ENCODE measurements around the gene TRERF1.

DNA sequence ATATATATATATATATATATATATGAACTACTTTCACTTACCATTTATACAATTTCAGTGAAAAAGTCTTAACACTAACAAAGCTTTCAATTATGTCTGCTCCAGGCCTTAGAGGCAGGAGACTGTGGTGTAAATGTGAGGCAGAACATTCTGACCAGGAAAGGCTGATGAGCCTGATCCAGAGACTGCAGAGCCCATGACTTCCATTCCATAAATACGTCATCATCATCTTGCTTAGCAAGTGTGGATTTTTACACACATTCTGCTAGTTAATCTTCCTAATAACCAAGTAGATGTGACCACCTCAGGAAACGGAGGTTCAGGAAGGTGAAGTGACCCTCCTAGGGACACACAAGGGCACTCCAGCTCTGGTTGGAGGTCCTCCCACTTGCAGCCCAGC, 14.9 kb downstream of the TRERF1 start:
- TF ChIP-seq, protein P1, sequence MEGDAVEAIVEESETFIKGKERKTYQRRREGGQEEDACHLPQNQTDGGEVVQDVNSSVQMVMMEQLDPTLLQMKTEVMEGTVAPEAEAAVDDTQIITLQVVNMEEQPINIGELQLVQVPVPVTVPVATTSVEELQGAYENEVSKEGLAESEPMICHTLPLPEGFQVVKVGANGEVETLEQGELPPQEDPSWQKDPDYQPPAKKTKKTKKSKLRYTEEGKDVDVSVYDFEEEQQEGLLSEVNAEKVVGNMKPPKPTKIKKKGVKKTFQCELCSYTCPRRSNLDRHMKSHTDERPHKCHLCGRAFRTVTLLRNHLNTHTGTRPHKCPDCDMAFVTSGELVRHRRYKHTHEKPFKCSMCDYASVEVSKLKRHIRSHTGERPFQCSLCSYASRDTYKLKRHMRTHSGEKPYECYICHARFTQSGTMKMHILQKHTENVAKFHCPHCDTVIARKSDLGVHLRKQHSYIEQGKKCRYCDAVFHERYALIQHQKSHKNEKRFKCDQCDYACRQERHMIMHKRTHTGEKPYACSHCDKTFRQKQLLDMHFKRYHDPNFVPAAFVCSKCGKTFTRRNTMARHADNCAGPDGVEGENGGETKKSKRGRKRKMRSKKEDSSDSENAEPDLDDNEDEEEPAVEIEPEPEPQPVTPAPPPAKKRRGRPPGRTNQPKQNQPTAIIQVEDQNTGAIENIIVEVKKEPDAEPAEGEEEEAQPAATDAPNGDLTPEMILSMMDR (conservative IDR thresholded peaks at IDR 0.05; ENCODE audit: low read depth, low read length), result no peak
- TF ChIP-seq POLR2A (IDR thresholded peaks at IDR 0.05; ENCODE audit: low read depth, low read length), result no peak
- TF ChIP-seq SMC3 (IDR thresholded peaks at IDR 0.05; ENCODE audit: low read depth, low read length), result no peak
- TF ChIP-seq CHD1 (IDR thresholded peaks at IDR 0.05; ENCODE audit: low read depth, low read length), result no peak
- TF ChIP-seq RFX5 (IDR thresholded peaks at IDR 0.05; ENCODE audit: low read depth, low read length), result no peak
- TF ChIP-seq, protein P2, sequence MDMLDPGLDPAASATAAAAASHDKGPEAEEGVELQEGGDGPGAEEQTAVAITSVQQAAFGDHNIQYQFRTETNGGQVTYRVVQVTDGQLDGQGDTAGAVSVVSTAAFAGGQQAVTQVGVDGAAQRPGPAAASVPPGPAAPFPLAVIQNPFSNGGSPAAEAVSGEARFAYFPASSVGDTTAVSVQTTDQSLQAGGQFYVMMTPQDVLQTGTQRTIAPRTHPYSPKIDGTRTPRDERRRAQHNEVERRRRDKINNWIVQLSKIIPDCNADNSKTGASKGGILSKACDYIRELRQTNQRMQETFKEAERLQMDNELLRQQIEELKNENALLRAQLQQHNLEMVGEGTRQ (IDR thresholded peaks at IDR 0.05; ENCODE audit: low read depth, low read length), result no peak
- TF ChIP-seq RAD21 (IDR thresholded peaks at IDR 0.05; ENCODE audit: low read length), result no peak
- no peak for TF ChIP-seq MXI1 (IDR thresholded peaks at IDR 0.05; ENCODE audit: borderline replicate concordance, low read depth, low read length)
- no peak for TF ChIP-seq CEBPB (IDR thresholded peaks at IDR 0.05; ENCODE audit: low read depth, low read length)
- TF ChIP-seq MAZ (IDR thresholded peaks at IDR 0.05; ENCODE audit: borderline replicate concordance, low read depth, low read length), result no peak

Measured in IMR-90 (cell line).